Measurements from ENCODE around the gene NUDT14.

Gene NUDT14

DNA sequence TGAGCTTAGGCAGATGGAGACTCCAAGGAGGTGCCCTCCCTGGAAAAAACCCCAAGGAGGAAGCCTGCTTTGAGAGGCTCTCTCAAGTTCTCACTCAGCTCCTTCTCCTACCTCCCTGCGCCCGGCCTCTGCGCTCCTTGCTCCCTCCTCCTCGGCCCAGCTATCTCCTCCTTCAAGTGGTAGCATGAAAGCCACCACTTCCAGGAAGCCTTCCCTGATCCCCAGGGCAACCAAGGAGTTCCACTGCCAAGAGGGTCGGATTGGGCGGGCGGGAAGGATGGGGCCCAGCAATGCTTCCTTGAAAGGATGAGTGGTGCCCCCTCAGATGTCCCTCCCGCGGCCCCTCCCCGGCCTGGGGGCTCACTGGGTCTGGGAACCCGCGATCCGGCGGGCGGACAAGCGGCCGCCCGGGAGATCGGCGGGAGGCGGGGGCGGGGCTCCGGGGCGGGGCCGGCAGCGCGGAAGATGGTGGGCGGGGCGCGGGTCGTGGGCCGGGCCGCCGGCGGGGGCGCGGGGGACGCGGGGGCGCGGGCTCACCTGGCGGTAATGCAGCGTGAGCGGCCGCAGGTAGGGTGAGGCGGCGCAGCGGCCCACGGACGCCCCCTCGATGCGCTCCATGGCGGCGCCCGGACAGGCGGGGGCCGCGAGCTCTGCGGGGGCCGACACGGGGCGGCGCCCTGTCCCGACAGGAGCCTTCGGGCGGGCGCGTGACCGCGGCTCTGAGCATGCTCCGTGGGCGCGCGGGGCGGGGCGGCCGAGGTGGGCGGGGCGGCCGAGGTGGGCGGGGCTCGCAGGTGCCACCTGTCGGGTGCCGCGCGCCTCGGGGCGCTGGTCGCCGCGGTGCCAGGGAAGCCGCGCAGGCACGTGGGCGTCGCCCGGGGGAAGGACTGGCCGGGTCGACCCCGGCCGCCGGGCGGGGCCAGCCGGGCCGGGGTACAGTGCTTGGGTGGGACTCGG, at the start of gene NUDT14:
Gene NUDT14, minus strand, starts transcription at position 721 of the 957 bp plus-strand sequence. Its CDS starts 103 bp downstream, at position 618.
- H3K4me1 Mint-ChIP-seq: peaks cover 4% of the 10 kb centered on the region
- no peaks in the 10 kb centered on the region for H3K27me3 Mint-ChIP-seq
- H3K4me3 Mint-ChIP-seq: peak within 1 kb of the TSS; percentile 79
- H3K9me3 Mint-ChIP-seq: no peaks in the 10 kb centered on the region
- peak within 1 kb of the TSS; percentile 35 for H3K27ac Mint-ChIP-seq
- no peaks in the 10 kb centered on the region for H3K36me3 Mint-ChIP-seq

GRCh38 chr14:105229099-105229655, 48.1 kb upstream of the NUDT14 start:
- H3K36me3 Mint-ChIP-seq: no peaks in the 10 kb centered on the region
- no peaks in the 10 kb centered on the region for H3K27me3 Mint-ChIP-seq
- H3K4me1 Mint-ChIP-seq: no peaks in the 10 kb centered on the region
- H3K27ac Mint-ChIP-seq: no peak overlapping the region
- H3K9me3 Mint-ChIP-seq: no peaks in the 10 kb centered on the region
- no peak overlapping the region for H3K4me3 Mint-ChIP-seq

DNA sequence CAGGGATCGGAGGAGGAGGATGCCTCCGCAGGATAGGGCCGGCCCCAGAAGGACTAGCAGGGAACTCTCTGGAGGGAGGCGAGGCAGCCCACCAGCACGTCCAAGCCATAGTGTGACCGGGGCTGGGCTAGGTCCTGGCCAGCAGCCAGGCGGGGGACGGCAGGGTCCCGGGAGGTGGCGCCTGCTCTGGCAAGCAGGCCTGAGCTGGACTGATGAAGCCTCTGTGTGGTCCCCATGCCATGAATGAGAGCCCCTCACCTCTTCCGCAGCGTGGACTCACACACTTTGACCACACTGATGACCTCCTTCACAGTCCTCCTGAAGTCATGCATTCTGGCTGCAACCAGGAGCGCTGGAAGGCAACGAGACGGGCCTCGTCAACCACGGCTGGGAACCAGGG, 47.5 kb upstream of the NUDT14 start:
- H3K4me1 Mint-ChIP-seq: no peaks in the 10 kb centered on the region
- no peak overlapping the region for H3K4me3 Mint-ChIP-seq

DNA sequence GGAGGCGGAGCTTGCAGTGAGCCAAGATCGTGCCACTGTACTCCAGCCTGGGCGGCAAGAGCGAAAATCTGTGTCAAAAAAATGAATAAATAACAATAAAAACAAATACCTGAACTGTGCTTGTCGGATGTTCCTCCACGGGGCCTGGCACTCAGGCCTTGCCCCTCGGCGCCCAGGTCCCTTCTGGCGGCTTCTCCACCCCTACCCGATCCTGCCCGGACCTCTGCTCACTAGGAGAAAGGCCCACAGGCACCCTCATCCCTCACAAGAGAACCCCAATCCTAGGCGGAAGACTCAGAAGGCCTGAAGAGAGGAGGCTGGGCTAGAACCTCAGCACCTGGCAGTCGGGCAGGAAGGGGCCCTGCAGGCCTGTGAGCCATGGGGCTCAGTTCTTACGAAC, 46.2 kb upstream of the NUDT14 start:
- no peak overlapping the region for H3K4me3 Mint-ChIP-seq
- H3K4me1 Mint-ChIP-seq: no peaks in the 10 kb centered on the region
- no peaks in the 10 kb centered on the region for H3K27me3 Mint-ChIP-seq
- peaks cover under 1% of the 10 kb centered on the region for H3K36me3 Mint-ChIP-seq
- H3K27ac Mint-ChIP-seq: no peak overlapping the region
- H3K9me3 Mint-ChIP-seq: no peaks in the 10 kb centered on the region

More for the DNA sequence above, 47.5 kb upstream of the NUDT14 start:
- H3K9me3 Mint-ChIP-seq: no peaks in the 10 kb centered on the region
- no peaks in the 10 kb centered on the region for H3K27me3 Mint-ChIP-seq
- H3K27ac Mint-ChIP-seq: no peak overlapping the region
- no peaks in the 10 kb centered on the region for H3K36me3 Mint-ChIP-seq

GRCh38 chr14:105226198-105226597, 45.1 kb upstream of the NUDT14 start:
- Mint-ChIP-seq H3K9me3 (no peaks in the 10 kb centered on the region), H3K4me3 (no peak overlapping the region), H3K36me3 (peaks cover 5% of the 10 kb centered on the region), H3K4me1 (no peaks in the 10 kb centered on the region), H3K27ac (no peak overlapping the region), H3K27me3 (no peaks in the 10 kb centered on the region)

GRCh38 chr14:105224845-105225570, 43.9 kb upstream of the NUDT14 start:
- H3K27ac Mint-ChIP-seq: peak overlapping the region; percentile 17
- H3K4me1 Mint-ChIP-seq: no peaks in the 10 kb centered on the region
- H3K36me3 Mint-ChIP-seq: peaks cover 5% of the 10 kb centered on the region
- H3K9me3 Mint-ChIP-seq: no peaks in the 10 kb centered on the region
- no peak overlapping the region for H3K4me3 Mint-ChIP-seq
- H3K27me3 Mint-ChIP-seq: no peaks in the 10 kb centered on the region

GRCh38 chr14:105223770-105224544, 42.8 kb upstream of the NUDT14 start:
- Mint-ChIP-seq H3K27me3 (no peaks in the 10 kb centered on the region), H3K27ac (no peak overlapping the region), H3K4me3 (no peak overlapping the region), H3K4me1 (no peaks in the 10 kb centered on the region), H3K9me3 (no peaks in the 10 kb centered on the region), H3K36me3 (peaks cover 5% of the 10 kb centered on the region)

GRCh38 chr14:105223260-105223659, 42.1 kb upstream of the NUDT14 start:
- Mint-ChIP-seq H3K4me1 (no peaks in the 10 kb centered on the region), H3K4me3 (no peak overlapping the region), H3K27me3 (no peaks in the 10 kb centered on the region), H3K36me3 (peaks cover 5% of the 10 kb centered on the region), H3K9me3 (no peaks in the 10 kb centered on the region), H3K27ac (no peak overlapping the region)

DNA sequence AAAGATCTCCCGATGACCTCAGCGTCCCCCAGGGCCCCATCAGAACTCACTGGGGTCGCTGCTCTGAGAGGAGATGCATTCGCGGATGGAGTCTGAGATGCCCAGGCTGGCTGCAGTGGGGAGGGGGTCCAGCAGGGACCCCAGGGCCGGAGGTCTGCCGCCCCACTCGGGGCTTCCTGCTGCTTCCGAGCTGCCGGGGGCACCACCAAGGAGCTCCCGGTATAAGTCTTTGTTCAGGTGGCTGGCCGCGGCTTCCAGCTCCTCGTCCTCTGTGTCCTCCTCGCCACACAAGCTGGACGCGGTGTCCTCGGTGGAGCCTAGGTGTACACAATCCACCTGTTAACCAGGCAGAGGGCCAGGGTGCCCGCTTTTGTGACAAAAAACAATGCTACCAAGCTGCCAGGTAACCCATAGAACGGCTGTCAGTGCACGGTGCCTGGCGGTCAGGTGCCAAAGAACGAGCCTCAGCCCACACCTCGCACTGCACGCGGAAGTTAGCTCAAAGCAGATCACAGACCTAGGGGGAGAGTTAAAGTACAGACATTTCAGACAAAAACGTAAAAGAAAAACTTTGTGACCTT, 40.6 kb upstream of the NUDT14 start:
- no peaks in the 10 kb centered on the region for H3K9me3 Mint-ChIP-seq

DNA sequence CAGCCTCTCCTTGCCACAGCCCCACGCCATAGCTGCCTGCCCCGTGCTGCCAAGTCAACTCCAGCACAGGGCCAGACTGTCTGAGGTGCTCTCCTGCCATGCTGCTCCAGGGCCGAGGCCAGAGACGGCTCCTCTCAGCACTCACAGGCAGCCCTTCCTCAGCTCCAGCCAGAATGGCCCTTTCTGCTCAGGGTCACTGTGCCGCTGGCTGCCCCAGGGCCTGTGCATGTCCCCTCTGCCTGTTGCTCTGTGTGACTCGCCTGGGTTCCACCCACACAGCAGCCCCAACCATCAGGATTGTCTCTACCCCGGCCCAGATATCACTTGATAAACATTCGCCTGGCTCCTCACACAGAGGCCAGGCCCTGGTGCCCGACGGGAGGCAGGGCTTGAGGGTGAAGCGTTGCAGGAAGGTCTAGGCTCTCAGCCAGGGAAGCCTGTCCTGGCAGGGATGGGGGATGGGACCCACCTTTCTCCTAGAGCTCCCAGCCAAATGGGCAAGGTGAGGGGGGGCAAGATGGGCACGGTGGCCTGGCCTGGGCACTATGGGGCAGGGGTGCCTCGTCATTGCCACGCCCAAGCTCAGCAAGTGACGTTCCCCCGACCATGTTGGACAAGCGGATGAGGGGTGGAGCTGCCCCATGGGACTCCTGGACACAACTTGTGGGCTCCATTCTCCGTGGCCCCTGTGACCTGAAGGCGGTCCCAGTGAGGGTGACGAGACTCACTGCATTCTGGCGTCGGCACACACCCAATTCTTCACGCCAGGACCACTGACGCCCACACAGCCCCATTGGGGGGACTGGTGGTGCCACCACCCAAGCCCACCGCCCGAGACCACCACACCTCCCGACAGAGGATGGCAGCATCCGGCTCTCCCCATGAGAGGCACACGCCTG, 39.8 kb upstream of the NUDT14 start:
- H3K9me3 Mint-ChIP-seq: no peaks in the 10 kb centered on the region
- peaks cover 5% of the 10 kb centered on the region for H3K36me3 Mint-ChIP-seq

More for the DNA sequence above, 40.6 kb upstream of the NUDT14 start:
- peaks cover 5% of the 10 kb centered on the region for H3K36me3 Mint-ChIP-seq
- H3K27me3 Mint-ChIP-seq: no peaks in the 10 kb centered on the region
- no peak overlapping the region for H3K4me3 Mint-ChIP-seq
- H3K27ac Mint-ChIP-seq: no peak overlapping the region
- H3K4me1 Mint-ChIP-seq: no peaks in the 10 kb centered on the region

GRCh38 chr14:105219753-105220152, 38.6 kb upstream of the NUDT14 start:
- no peaks in the 10 kb centered on the region for H3K9me3 Mint-ChIP-seq
- H3K27ac Mint-ChIP-seq: no peak overlapping the region
- H3K4me3 Mint-ChIP-seq: no peak overlapping the region
- no peaks in the 10 kb centered on the region for H3K27me3 Mint-ChIP-seq
- peaks cover 5% of the 10 kb centered on the region for H3K36me3 Mint-ChIP-seq
- H3K4me1 Mint-ChIP-seq: no peaks in the 10 kb centered on the region

More for the DNA sequence above, 39.8 kb upstream of the NUDT14 start:
- H3K27me3 Mint-ChIP-seq: no peaks in the 10 kb centered on the region
- H3K27ac Mint-ChIP-seq: no peak overlapping the region
- H3K4me3 Mint-ChIP-seq: no peak overlapping the region
- H3K4me1 Mint-ChIP-seq: no peaks in the 10 kb centered on the region

GRCh38 chr14:105219043-105219612, 38.0 kb upstream of the NUDT14 start:
- no peaks in the 10 kb centered on the region for H3K4me1 Mint-ChIP-seq
- peaks cover 5% of the 10 kb centered on the region for H3K36me3 Mint-ChIP-seq
- H3K27ac Mint-ChIP-seq: no peak overlapping the region
- no peak overlapping the region for H3K4me3 Mint-ChIP-seq
- no peaks in the 10 kb centered on the region for H3K27me3 Mint-ChIP-seq
- H3K9me3 Mint-ChIP-seq: no peaks in the 10 kb centered on the region

- Mint-ChIP-seq H3K36me3 (peaks cover 5% of the 10 kb centered on the region), H3K4me3 (no peak overlapping the region), H3K9me3 (no peaks in the 10 kb centered on the region), H3K27me3 (no peaks in the 10 kb centered on the region), H3K27ac (no peak overlapping the region), H3K4me1 (no peaks in the 10 kb centered on the region)
These were observed 37.5 kb upstream of the NUDT14 start for GRCh38 chr14:105218611-105219010.

- no peak overlapping the region for H3K27ac Mint-ChIP-seq
- no peaks in the 10 kb centered on the region for H3K27me3 Mint-ChIP-seq
- no peaks in the 10 kb centered on the region for H3K9me3 Mint-ChIP-seq
- H3K36me3 Mint-ChIP-seq: peaks cover 5% of the 10 kb centered on the region
- no peak overlapping the region for H3K4me3 Mint-ChIP-seq
- H3K4me1 Mint-ChIP-seq: no peaks in the 10 kb centered on the region
These were observed 36.7 kb upstream of the NUDT14 start for GRCh38 chr14:105217774-105218173.

Data from activated naive CD4-positive, alpha-beta T cell treated with anti-CD3 and anti-CD28 coated beads, Interleukin-2, amount 50 U/mL, for 24 hours (primary cell).